ENCODE results near the gene CCDC127. TPM values are rescaled to one million over a fixed set of nuclear protein-coding genes. Genes with fewer than 3 reads are reported as not detected.
A peak's percentile ranks its signal among the peaks of the same experiment; 100 is the strongest.

CCDC127 gene
- total and polyA plus RNA-seq, 2 donors (not counting 3 experiments of a cell fraction or from before 2014, with no cell fraction given), result 3.4 to 6.3 TPM

DNA sequence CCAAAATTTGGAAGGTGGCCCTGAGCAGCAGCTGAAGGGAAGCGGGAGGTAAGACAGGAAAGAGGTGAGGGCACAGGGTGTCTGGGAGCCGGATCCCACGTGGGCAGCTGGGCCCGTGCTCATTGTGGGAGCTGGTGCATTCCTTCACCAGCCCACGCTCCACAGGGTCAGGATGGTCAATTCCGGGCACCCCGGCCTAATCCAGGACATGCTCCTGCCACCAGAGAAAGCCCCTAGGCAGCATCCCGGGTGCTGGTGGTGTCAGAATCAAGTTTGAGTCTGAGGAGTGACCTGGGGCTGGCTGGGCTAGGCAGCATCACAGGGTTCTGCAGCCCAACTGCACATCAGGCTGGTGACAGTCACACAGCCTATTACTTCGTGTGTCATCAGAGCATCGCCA is 46.4 kb upstream of the CCDC127 start:
- no peak overlapping the region for H3K9ac ChIP-seq (replicated peaks; ENCODE audit: extremely low read depth, insufficient read depth, low read length)
- H4K20me1 ChIP-seq (replicated peaks; ENCODE audit: control insufficient read depth, extremely low read depth, insufficient read depth, low read length), result no peaks in the 10 kb centered on the region
- no peak for DNase-seq (ENCODE audit: low read depth, low spot score)
- POLR2A ChIA-PET, result no interaction called here
- peaks cover 15% of the 10 kb centered on the region for H3K4me1 ChIP-seq (ENCODE audit: control insufficient read depth, extremely low read depth, insufficient read depth, low read length)
- BruUV-seq (replicated peaks), result no TSS peak
- no peak overlapping the region for H2AFZ ChIP-seq (ENCODE audit: low read depth, low read length)
- CTCF ChIA-PET, result no interaction called here
- H3K4me2 ChIP-seq (ENCODE audit: insufficient read depth, low read length), result no peak overlapping the region
- no peak overlapping the region for H3K4me3 ChIP-seq (replicated peaks in 1 of 3; ENCODE audit: insufficient read depth in 1 of 3, low read depth in 1 of 3, low read length in 3 of 3)
- H3K27ac ChIP-seq (ENCODE audit: insufficient read depth, low read depth, low read length), result peak overlapping the region; percentile 75
- dilution Hi-C loops (cut with MboI; ENCODE audit: extremely low pct_ligation_motif_present, low sequenced_read_pairs), result no loop called here
- no peaks in the 10 kb centered on the region for H3K9me3 ChIP-seq (replicated peaks; ENCODE audit: control insufficient read depth, insufficient read depth, low read length)
- no peaks in the 10 kb centered on the region for H3K27me3 ChIP-seq (ENCODE audit: control insufficient read depth in 2 of 2, insufficient read depth in 2 of 2, low read length in 2 of 2)
- intact Hi-C loops (cut with micrococcal nuclease), result no loop called here
- TF ChIP-seq JUN (IDR thresholded peaks at IDR 0.05; ENCODE audit: borderline replicate concordance, insufficient read depth, insufficient read length, low read depth) (no peak), POLR2AphosphoS5 (IDR thresholded peaks at IDR 0.05; ENCODE audit: insufficient read depth, low read depth, low read length) (no peak), POLR2A (IDR thresholded peaks at IDR 0.05; ENCODE audit: low read depth, low read length) (no peak), FOS (IDR thresholded peaks at IDR 0.05; ENCODE audit: borderline replicate concordance, insufficient read depth, low read length) (no peak), EZH2 (IDR thresholded peaks at IDR 0.05; ENCODE audit: borderline replicate concordance, low read depth, low read length, severe bottlenecking) (no peak), GATA2 (IDR thresholded peaks at IDR 0.05; ENCODE audit: insufficient read depth, insufficient read length, low read depth, low read length) (no peak), CTCF (IDR thresholded peaks at IDR 0.05; ENCODE audit: extremely low read depth in 1 of 2, insufficient read depth in 1 of 2, low read depth in 1 of 2, low read length in 2 of 2) (no peak), MYC (IDR thresholded peaks at IDR 0.05; ENCODE audit: low read depth, low read length) (no peak)
- TF ChIP-seq, protein P1, sequence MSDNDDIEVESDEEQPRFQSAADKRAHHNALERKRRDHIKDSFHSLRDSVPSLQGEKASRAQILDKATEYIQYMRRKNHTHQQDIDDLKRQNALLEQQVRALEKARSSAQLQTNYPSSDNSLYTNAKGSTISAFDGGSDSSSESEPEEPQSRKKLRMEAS (IDR thresholded peaks at IDR 0.05; ENCODE audit: insufficient read depth, insufficient read length), result no peak
- H3K79me2 ChIP-seq (ENCODE audit: control insufficient read depth, insufficient read depth, low read length), result peaks cover 4% of the 10 kb centered on the region
- H3K36me3 ChIP-seq (ENCODE audit: control insufficient read depth in 2 of 2, extremely low read depth in 1 of 2, insufficient read depth in 2 of 2, low read length in 2 of 2), result peaks cover 4 to 5% of the 10 kb centered on the region in 2 experiments
- no peaks in the 10 kb centered on the region for H3K9me1 ChIP-seq (replicated peaks; ENCODE audit: control insufficient read depth, extremely low read depth, insufficient read depth, low read length)
- no peak for FAIRE-seq

Data from endothelial cell of umbilical vein (primary cell).